Measurements from ENCODE around the gene RRP12. TPM values are rescaled to one million over a fixed set of nuclear protein-coding genes. Genes with fewer than 3 reads are reported as not detected.
"Not testable (repeated sequence)": the region's sequence is repeated elsewhere in the genome, so short reads cannot be mapped to it uniquely, and the experiment has no call there.

Gene RRP12
- polyA plus RNA-seq, 1 of the 3 experiments (the other 2 are of a cell fraction), result 46.4 TPM

DNA sequence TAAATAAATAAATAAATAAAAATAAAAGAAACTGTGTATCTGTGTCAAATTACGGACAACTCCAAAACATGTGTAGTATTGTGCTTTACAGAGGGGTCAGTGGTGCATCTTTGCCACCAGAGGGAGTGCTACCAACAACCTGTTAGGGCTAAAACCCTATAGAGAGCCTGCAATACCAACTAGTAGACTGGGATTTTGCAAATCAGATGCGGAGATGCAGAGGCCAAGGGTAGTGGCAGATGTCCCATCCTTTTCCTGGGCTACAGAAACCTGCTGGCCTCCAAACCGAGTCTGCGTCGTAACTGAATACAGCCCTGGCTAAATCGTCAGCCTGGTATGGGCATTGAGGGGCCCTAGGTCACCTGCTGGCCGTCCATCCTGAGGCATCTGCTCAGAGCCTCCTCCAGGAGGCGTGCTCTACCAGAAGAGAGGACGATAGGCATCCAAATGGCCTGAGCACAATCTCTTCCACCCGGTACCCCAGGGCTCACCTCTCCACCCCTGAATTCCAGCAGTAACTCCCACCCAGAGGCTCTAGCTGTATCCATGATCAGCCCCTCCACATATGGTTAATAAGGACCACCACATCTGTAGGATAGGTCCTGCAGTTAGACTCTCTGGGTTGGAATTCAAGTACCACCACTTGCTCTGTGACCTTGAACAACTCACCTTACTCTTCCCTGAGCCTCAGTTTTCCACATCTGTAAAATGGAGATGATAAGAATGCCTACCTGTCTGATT lies 6.2 kb upstream of the RRP12 start:
- Histone ChIP-seq H3K9me2 (no peaks in the 10 kb centered on the region), H3K9me3 (no peaks in the 10 kb centered on the region), H3K36me3 (replicated peaks in 1 of 2; ENCODE audit: control insufficient read depth in 1 of 2, insufficient read depth in 2 of 2, low read length in 1 of 2) (no peaks in the 10 kb centered on the region), H3K4me3 (ENCODE audit: low read depth in 2 of 2, low read length in 1 of 2) (peak overlapping the region; percentile 28 to 56; a peak in 3 of 4 replicates), H3K4me1 (ENCODE audit: control insufficient read depth in 1 of 2, insufficient read depth in 2 of 2, low read depth in 1 of 2, low read length in 1 of 2) (peaks cover 0 to 4% of the 10 kb centered on the region in 2 experiments; a peak in 1 of 4 replicates), H2AFZ (ENCODE audit: low read depth) (peak overlapping the region; percentile 75; the same call in 1 of the 2 replicates), H3F3A (replicated peaks; ENCODE audit: insufficient read depth) (peaks cover 7% of the 10 kb centered on the region), H3K79me2 (ENCODE audit: insufficient read depth) (no peaks in the 10 kb centered on the region), H3K27ac (ENCODE audit: low read depth in 2 of 2, low read length in 1 of 2) (peak overlapping the region in 1 of 2 experiments; percentile 31; a peak in 1 of 4 replicates), H3K4me2 (peak overlapping the region; percentile 67), H3K27me3 (ENCODE audit: insufficient read depth) (no peaks in the 10 kb centered on the region), H3K9ac (no peak overlapping the region), H4K20me1 (ENCODE audit: insufficient read depth) (no peaks in the 10 kb centered on the region)
- 0% methylated on average over 6 of the region's 10 CpGs for WGBS (ENCODE audit: low lambda C conversion rate)
- no peak for TF ChIP-seq GATA2 (CRISPR knock-in tag; IDR thresholded peaks at IDR 0.05)
- peak; percentile 69 for TF ChIP-seq MXI1 (IDR thresholded peaks at IDR 0.05; ENCODE audit: low read depth, low read length)
- TF ChIP-seq, protein P1, sequence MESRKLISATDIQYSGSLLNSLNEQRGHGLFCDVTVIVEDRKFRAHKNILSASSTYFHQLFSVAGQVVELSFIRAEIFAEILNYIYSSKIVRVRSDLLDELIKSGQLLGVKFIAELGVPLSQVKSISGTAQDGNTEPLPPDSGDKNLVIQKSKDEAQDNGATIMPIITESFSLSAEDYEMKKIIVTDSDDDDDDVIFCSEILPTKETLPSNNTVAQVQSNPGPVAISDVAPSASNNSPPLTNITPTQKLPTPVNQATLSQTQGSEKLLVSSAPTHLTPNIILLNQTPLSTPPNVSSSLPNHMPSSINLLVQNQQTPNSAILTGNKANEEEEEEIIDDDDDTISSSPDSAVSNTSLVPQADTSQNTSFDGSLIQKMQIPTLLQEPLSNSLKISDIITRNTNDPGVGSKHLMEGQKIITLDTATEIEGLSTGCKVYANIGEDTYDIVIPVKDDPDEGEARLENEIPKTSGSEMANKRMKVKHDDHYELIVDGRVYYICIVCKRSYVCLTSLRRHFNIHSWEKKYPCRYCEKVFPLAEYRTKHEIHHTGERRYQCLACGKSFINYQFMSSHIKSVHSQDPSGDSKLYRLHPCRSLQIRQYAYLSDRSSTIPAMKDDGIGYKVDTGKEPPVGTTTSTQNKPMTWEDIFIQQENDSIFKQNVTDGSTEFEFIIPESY (IDR thresholded peaks at IDR 0.05; ENCODE audit: borderline replicate concordance, low read depth), result no peak
- TF ChIP-seq, protein P2, sequence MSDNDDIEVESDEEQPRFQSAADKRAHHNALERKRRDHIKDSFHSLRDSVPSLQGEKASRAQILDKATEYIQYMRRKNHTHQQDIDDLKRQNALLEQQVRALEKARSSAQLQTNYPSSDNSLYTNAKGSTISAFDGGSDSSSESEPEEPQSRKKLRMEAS (IDR thresholded peaks at IDR 0.05; ENCODE audit: low read depth), result no peak
- 0 out of 2 replicates have a peak, but pooled peaks have one; percentile 11 for TF ChIP-seq TCF12 (IDR thresholded peaks at IDR 0.05)
- TF ChIP-seq, protein P3, sequence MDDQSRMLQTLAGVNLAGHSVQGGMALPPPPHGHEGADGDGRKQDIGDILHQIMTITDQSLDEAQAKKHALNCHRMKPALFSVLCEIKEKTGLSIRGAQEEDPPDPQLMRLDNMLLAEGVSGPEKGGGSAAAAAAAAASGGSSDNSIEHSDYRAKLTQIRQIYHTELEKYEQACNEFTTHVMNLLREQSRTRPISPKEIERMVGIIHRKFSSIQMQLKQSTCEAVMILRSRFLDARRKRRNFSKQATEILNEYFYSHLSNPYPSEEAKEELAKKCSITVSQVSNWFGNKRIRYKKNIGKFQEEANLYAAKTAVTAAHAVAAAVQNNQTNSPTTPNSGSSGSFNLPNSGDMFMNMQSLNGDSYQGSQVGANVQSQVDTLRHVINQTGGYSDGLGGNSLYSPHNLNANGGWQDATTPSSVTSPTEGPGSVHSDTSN (IDR thresholded peaks at IDR 0.05), result no peak
- TF ChIP-seq RAD21 (IDR thresholded peaks at IDR 0.05; ENCODE audit: low read length), result peak; percentile 59
- TF ChIP-seq TAF1 (IDR thresholded peaks at IDR 0.05; ENCODE audit: borderline replicate concordance, low read depth, low read length), result no peak
- TF ChIP-seq, protein P4, sequence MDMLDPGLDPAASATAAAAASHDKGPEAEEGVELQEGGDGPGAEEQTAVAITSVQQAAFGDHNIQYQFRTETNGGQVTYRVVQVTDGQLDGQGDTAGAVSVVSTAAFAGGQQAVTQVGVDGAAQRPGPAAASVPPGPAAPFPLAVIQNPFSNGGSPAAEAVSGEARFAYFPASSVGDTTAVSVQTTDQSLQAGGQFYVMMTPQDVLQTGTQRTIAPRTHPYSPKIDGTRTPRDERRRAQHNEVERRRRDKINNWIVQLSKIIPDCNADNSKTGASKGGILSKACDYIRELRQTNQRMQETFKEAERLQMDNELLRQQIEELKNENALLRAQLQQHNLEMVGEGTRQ (IDR thresholded peaks at IDR 0.05; ENCODE audit: borderline replicate concordance, low read depth, low read length), result no peak
- TF ChIP-seq RFX5 (IDR thresholded peaks at IDR 0.05; ENCODE audit: low read length), result no peak
- no peak for TF ChIP-seq JUND (IDR thresholded peaks at IDR 0.05)
- TF ChIP-seq EP300 (IDR thresholded peaks at IDR 0.05; ENCODE audit: borderline replicate concordance in 1 of 2, low read depth in 1 of 2, low read length in 1 of 2), result no peak
- TF ChIP-seq SMC3 (IDR thresholded peaks at IDR 0.05; ENCODE audit: low read depth, low read length), result peak; percentile 55
- no peak for TF ChIP-seq FOSL2 (IDR thresholded peaks at IDR 0.05; ENCODE audit: borderline replicate concordance, low read depth)
- TF ChIP-seq, protein P5, sequence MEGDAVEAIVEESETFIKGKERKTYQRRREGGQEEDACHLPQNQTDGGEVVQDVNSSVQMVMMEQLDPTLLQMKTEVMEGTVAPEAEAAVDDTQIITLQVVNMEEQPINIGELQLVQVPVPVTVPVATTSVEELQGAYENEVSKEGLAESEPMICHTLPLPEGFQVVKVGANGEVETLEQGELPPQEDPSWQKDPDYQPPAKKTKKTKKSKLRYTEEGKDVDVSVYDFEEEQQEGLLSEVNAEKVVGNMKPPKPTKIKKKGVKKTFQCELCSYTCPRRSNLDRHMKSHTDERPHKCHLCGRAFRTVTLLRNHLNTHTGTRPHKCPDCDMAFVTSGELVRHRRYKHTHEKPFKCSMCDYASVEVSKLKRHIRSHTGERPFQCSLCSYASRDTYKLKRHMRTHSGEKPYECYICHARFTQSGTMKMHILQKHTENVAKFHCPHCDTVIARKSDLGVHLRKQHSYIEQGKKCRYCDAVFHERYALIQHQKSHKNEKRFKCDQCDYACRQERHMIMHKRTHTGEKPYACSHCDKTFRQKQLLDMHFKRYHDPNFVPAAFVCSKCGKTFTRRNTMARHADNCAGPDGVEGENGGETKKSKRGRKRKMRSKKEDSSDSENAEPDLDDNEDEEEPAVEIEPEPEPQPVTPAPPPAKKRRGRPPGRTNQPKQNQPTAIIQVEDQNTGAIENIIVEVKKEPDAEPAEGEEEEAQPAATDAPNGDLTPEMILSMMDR (IDR thresholded peaks at IDR 0.05), result peak; percentile 96
- TF ChIP-seq SIN3A (IDR thresholded peaks at IDR 0.05; ENCODE audit: borderline replicate concordance, low read depth, low read length), result no peak
- peak; percentile 79 for DNase-seq
- ChIA-PET CTCF (interaction anchor here (0.6 to 2.9 kb wide), 21 partner anchors 8 to 323 kb away, joined by 3 to 35 read pairs (median 3); partner anchors contain the start of genes ANKRD2, EXOSC1 and ZDHHC16), POLR2A (no interaction called here)

DNA sequence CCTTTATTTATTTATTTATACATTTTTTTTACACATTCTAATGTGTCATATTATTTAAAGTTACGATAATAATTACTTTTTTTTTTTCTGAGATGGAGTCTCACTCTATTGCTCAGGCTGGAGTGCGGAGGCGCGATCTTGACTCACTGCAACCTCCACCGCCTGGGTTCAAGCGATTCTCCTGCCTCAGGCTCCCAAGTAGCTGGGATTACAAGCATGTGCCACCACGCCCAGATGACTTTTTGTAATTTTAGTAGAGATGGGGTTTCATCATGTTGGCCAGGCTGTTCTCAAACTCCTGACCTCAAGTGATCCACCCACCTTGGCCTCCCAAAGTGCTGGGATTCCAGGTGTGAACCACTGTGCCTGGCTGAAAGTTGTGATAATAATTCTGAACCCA lies 5.3 kb upstream of the RRP12 start:
- H2AFZ ChIP-seq (ENCODE audit: low read depth); H3K79me2 ChIP-seq (ENCODE audit: insufficient read depth); H3K4me3 ChIP-seq (ENCODE audit: low read depth in 2 of 2, low read length in 1 of 2); H3K4me1 ChIP-seq (ENCODE audit: control insufficient read depth in 1 of 2, insufficient read depth in 2 of 2, low read depth in 1 of 2, low read length in 1 of 2); H3K9me2 ChIP-seq; H3K9me3 ChIP-seq; H3F3A ChIP-seq (replicated peaks; ENCODE audit: insufficient read depth); H3K9ac ChIP-seq; H3K27me3 ChIP-seq (ENCODE audit: insufficient read depth); H3K27ac ChIP-seq (ENCODE audit: low read depth in 2 of 2, low read length in 1 of 2); DNase-seq; H3K36me3 ChIP-seq (replicated peaks in 1 of 2; ENCODE audit: control insufficient read depth in 1 of 2, insufficient read depth in 2 of 2, low read length in 1 of 2); H3K4me2 ChIP-seq; H4K20me1 ChIP-seq (ENCODE audit: insufficient read depth): not testable (repeated sequence)
- ChIA-PET CTCF (interaction anchor here (0.6 to 2.9 kb wide), 19 partner anchors 9 to 322 kb away, joined by 3 to 35 read pairs (median 3); partner anchors contain the start of gene ANKRD2), POLR2A (interaction anchor here (0.6 kb wide), 1 partner anchor 9 kb away, joined by 4 read pairs; no protein-coding TSS in a partner anchor)
- WGBS (ENCODE audit: low lambda C conversion rate), result 93% methylated on average over 7 of the region's 7 CpGs
